Progenitor cell of endocrine pancreas (in vitro differentiated cells): Measurements from ENCODE around the gene ANKRD33. TPM values are rescaled to one million over a fixed set of nuclear protein-coding genes. Genes with fewer than 3 reads are reported as not detected.

Experiments used
- DNase-seq: peaks from one replicate; pipeline ENCODE4 v3.0.0; 2021; ENCODE audit warnings: low spot score; ENCODE audit not compliant: unreplicated experiment
- H3K27ac Mint-ChIP-seq: 2 replicates; pipeline ENCODE4 v1.8.0; 2021; ENCODE audit warnings: mild to moderate bottlenecking, moderate library complexity, mixed read lengths
- H3K27me3 Mint-ChIP-seq: 2 replicates; pipeline ENCODE4 v1.8.0; 2021; ENCODE audit warnings: mixed read lengths
- H3K36me3 Mint-ChIP-seq: 2 replicates; pipeline ENCODE4 v1.8.0; 2022; ENCODE audit warnings: mixed read lengths; ENCODE audit not compliant: insufficient read depth
- H3K4me1 Mint-ChIP-seq: 2 replicates; pipeline ENCODE4 v1.8.0; 2021; ENCODE audit warnings: low read depth, mixed read lengths
- H3K4me3 Mint-ChIP-seq: 2 replicates; pipeline ENCODE4 v1.8.0; 2021; ENCODE audit warnings: low read depth, mild to moderate bottlenecking, moderate library complexity, mixed read lengths
- H3K9me3 Mint-ChIP-seq: 2 replicates; pipeline ENCODE4 v1.8.0; 2021; ENCODE audit warnings: low read depth, mixed read lengths
- CTCF ChIP-seq: fragments of 200-600 bp; sonication (generic); IDR thresholded peaks from one replicate; pipeline ENCODE4 v1.5.0; 2021; ENCODE audit warnings: antibody characterized with exemption, mild to moderate bottlenecking; ENCODE audit not compliant: unreplicated experiment
- total RNA-seq: library from RNA; stranded (reverse); gene quantifications from 2 replicates; pipeline ENCODE4 v1.2.1, GENCODE V29; 2021

ANKRD33 gene
- total RNA-seq, 1 donor from 2014 or later = 0.14 TPM

GRCh38 chr12:51932218-51933076 is 44.5 kb downstream of the ANKRD33 start:
- no peak overlapping the region for H3K4me3 Mint-ChIP-seq
- H3K36me3 Mint-ChIP-seq = no peaks in the 10 kb centered on the region
- TF ChIP-seq CTCF = no peak
- peaks cover 11% of the 10 kb centered on the region for H3K4me1 Mint-ChIP-seq
- no peak for DNase-seq
- no peak overlapping the region for H3K27ac Mint-ChIP-seq
- no peaks in the 10 kb centered on the region for H3K9me3 Mint-ChIP-seq
- H3K27me3 Mint-ChIP-seq = no peaks in the 10 kb centered on the region

- no peak overlapping the region for H3K4me3 Mint-ChIP-seq
- no peaks in the 10 kb centered on the region for H3K27me3 Mint-ChIP-seq
- peak overlapping the region; percentile 1 for H3K27ac Mint-ChIP-seq
- no peaks in the 10 kb centered on the region for H3K9me3 Mint-ChIP-seq
- DNase-seq = no peak
- no peaks in the 10 kb centered on the region for H3K36me3 Mint-ChIP-seq
- H3K4me1 Mint-ChIP-seq = peaks cover 11% of the 10 kb centered on the region
- no peak for TF ChIP-seq CTCF
These were observed 46.2 kb downstream of the ANKRD33 start for GRCh38 chr12:51934080-51934479.

- Mint-ChIP-seq H3K36me3 (no peaks in the 10 kb centered on the region), H3K4me1 (peaks cover 3% of the 10 kb centered on the region), H3K4me3 (no peak overlapping the region), H3K9me3 (no peaks in the 10 kb centered on the region), H3K27ac (no peak overlapping the region), H3K27me3 (no peaks in the 10 kb centered on the region)
- TF ChIP-seq CTCF = no peak
- DNase-seq = no peak
These were observed 50.0 kb downstream of the ANKRD33 start for GRCh38 chr12:51937926-51938325.

GRCh38 chr12:51938726-51939125 is 50.8 kb downstream of the ANKRD33 start:
- H3K27me3 Mint-ChIP-seq = no peaks in the 10 kb centered on the region
- H3K27ac Mint-ChIP-seq = no peak overlapping the region
- DNase-seq = no peak
- no peak for TF ChIP-seq CTCF
- no peaks in the 10 kb centered on the region for H3K36me3 Mint-ChIP-seq
- no peak overlapping the region for H3K4me3 Mint-ChIP-seq
- H3K9me3 Mint-ChIP-seq = no peaks in the 10 kb centered on the region
- peaks cover 2% of the 10 kb centered on the region for H3K4me1 Mint-ChIP-seq

- no peak overlapping the region for H3K27ac Mint-ChIP-seq
- no peak for DNase-seq
- no peak for TF ChIP-seq CTCF
- H3K4me1 Mint-ChIP-seq = no peaks in the 10 kb centered on the region
- H3K27me3 Mint-ChIP-seq = no peaks in the 10 kb centered on the region
- H3K9me3 Mint-ChIP-seq = peaks cover 14% of the 10 kb centered on the region
- H3K36me3 Mint-ChIP-seq = peaks cover 2% of the 10 kb centered on the region
- H3K4me3 Mint-ChIP-seq = no peak overlapping the region
These were observed 53.2 kb downstream of the ANKRD33 start for GRCh38 chr12:51941011-51941581.

Other genes with a start within 250 kb of the ANKRD33 start
- 44.5 and 46.7 TPM in 2 replicates for gene FIGNL2, start 39.4 kb upstream of the ANKRD33 start, total RNA-seq
- 0.18 TPM in 1 of 2 replicates, not detected in the other for gene ACVRL1, start 19.4 kb downstream of the ANKRD33 start, total RNA-seq
- gene ACVR1B, start 63.6 kb downstream of the ANKRD33 start, total RNA-seq = 65.1 and 65.7 TPM in 2 replicates
- 12.5 and 15.5 TPM in 2 replicates for gene TAMALIN, start 118.8 kb downstream of the ANKRD33 start, total RNA-seq
- gene NR4A1, start 163.3 kb downstream of the ANKRD33 start, total RNA-seq = 21.7 and 22.8 TPM in 2 replicates
- 23.5 and 26.4 TPM in 2 replicates for gene ATG101, start 181.9 kb downstream of the ANKRD33 start, total RNA-seq
- gene SMIM41, start 191.6 kb downstream of the ANKRD33 start, total RNA-seq = not detected in 2 replicates